K562 (cell line): ENCODE results near the gene FOXL2NB. TPM values are rescaled to one million over a fixed set of nuclear protein-coding genes. Genes with fewer than 3 reads are reported as not detected.

Experiments
- ARID1B ChIP-seq: fragments of 450-650 bp; IDR thresholded peaks from 2 replicates; pipeline ENCODE4 v1.6.1; 2016; ENCODE audit warnings: antibody characterized with exemption, mild to moderate bottlenecking, inconsistent platforms
- BRD9 ChIP-seq: fragments of 450-650 bp; IDR thresholded peaks from 2 replicates; pipeline ENCODE4 v1.6.1; 2018; ENCODE audit warnings: low read depth; ENCODE audit not compliant: partially characterized antibody
- CCNT2 ChIP-seq: IDR thresholded peaks from 2 replicates; pipeline ENCODE4 v1.6.1; 2011; ENCODE audit warnings: borderline replicate concordance, low read depth, mild to moderate bottlenecking, moderate library complexity, mixed read lengths, low read length; ENCODE audit not compliant: insufficient read length; ENCODE audit errors: extremely low read depth
- EP400 ChIP-seq: fragments of 450-650 bp; IDR thresholded peaks from 2 replicates; pipeline ENCODE4 v1.6.1; 2017; ENCODE audit warnings: antibody characterized with exemption, mild to moderate bottlenecking, moderate library complexity
- JUN ChIP-seq, 2 experiments: sonication (generic) in 1 of 2; formaldehyde crosslinking in 1 of 2; IDR thresholded peaks; 2 replicates each; pipeline versions ENCODE4 v1.6.1 to v1.8.0; 2012 to 2022; ENCODE audit warnings: borderline replicate concordance in 2 of 2, mild to moderate bottlenecking in 2 of 2, improper control_type of control experiment in 1 of 2, low read depth in 1 of 2, low read length in 1 of 2, missing genetic modification reagents in 1 of 2
- MAZ ChIP-seq, 2 experiments: fragments of 450-650 bp in 1 of 2; sonication (generic) in 1 of 2; formaldehyde crosslinking; IDR thresholded peaks in 1 of 2; conservative IDR thresholded peaks in 1 of 2; 2 replicates each; pipeline versions ENCODE4 v1.4.0 to v1.5.0; 2020; ENCODE audit warnings: mild to moderate bottlenecking in 1 of 2, missing genetic modification reagents in 1 of 2
- MTA2 ChIP-seq: fragments of 450-650 bp; IDR thresholded peaks from 2 replicates; pipeline ENCODE4 v1.6.1; 2016; ENCODE audit warnings: low read depth
- NRF1 ChIP-seq, 2 experiments: fragments of 450-650 bp; IDR thresholded peaks in 1 of 2; conservative IDR thresholded peaks in 1 of 2; 2 replicates each; pipeline ENCODE4 v1.6.1; 2014; ENCODE audit warnings: mild to moderate bottlenecking in 2 of 2
- PCBP1 ChIP-seq: fragments of 200-400 bp; formaldehyde crosslinking; IDR thresholded peaks from 2 replicates; pipeline ENCODE4 v1.6.1; 2018; ENCODE audit warnings: mild to moderate bottlenecking, low read depth, low read length; ENCODE audit not compliant: poor library complexity, severe bottlenecking
- PHF8 ChIP-seq: fragments of 200-600 bp; sonication (generic); IDR thresholded peaks from 2 replicates; pipeline ENCODE4 v1.6.1; 2012; ENCODE audit warnings: mixed run types, mild to moderate bottlenecking, inconsistent platforms, low read length, moderate library complexity, borderline replicate concordance
- RFX5 ChIP-seq: IDR thresholded peaks from 2 replicates; pipeline ENCODE4 v1.6.1; 2011; ENCODE audit warnings: low read depth, mild to moderate bottlenecking, improper control_type of control experiment, low read length
- RREB1 ChIP-seq: fragments of 250-450 bp; sonication (Bioruptor Pico); IDR thresholded peaks from 2 replicates; pipeline ENCODE4 v1.4.0; 2020
- SRF ChIP-seq, 2 experiments: fragments of 250-450, 450-650 bp in 1 of 2; sonication (Bioruptor Pico) in 1 of 2; sonication (generic) in 1 of 2; formaldehyde crosslinking; IDR thresholded peaks; 2 replicates each; pipeline versions ENCODE4 v1.5.0 to v1.5.1; 2020 to 2022; ENCODE audit warnings: mild to moderate bottlenecking in 1 of 2, missing genetic modification reagents in 1 of 2
- TEAD4 ChIP-seq, 2 experiments: sonication (generic) in 1 of 2; formaldehyde crosslinking in 1 of 2; IDR thresholded peaks; 2 replicates each; pipeline versions ENCODE4 v1.6.1 to v1.8.0; 2012 to 2022; ENCODE audit warnings: borderline replicate concordance in 1 of 2, inconsistent platforms in 1 of 2, low read length in 1 of 2, mild to moderate bottlenecking in 1 of 2, missing genetic modification reagents in 1 of 2
- XRCC5 ChIP-seq: fragments of 200-400 bp; formaldehyde crosslinking; IDR thresholded peaks from 2 replicates; pipeline ENCODE4 v1.6.1; 2017; ENCODE audit warnings: low read depth, mild to moderate bottlenecking, low read length
- ZBTB2 ChIP-seq: fragments of 450-650 bp; IDR thresholded peaks from 2 replicates; pipeline ENCODE4 v1.6.1; 2016; ENCODE audit warnings: antibody characterized with exemption
- ZNF445 ChIP-seq: fragments of 250-450 bp; sonication (Bioruptor Pico); IDR thresholded peaks from 2 replicates; pipeline ENCODE4 v1.4.0; 2020; ENCODE audit warnings: low read depth, mild to moderate bottlenecking, moderate library complexity
- polyA plus RNA-seq, 8 experiments: library from polyadenylated mRNA; depleted of rRNA in 4 of 8; stranded (reverse) in 5 of 8; unstranded in 3 of 8; fragments of >200 nt; fragmentation: Nextera tagmentation in 2 of 8; fragmentation: Illumina TruSeq in 1 of 8; extraction: Ambion mirVana in 2 of 8; extraction: Trizol in 1 of 8; gene quantifications; 2 replicates each; pipeline versions ENCODE4 v1.2.1 to v1.2.3, GENCODE V29; 2011 to 2014; ENCODE audit warnings: inconsistent platforms in 1 of 8, missing spikeins in 1 of 8
- total RNA-seq, 7 experiments: library from RNA; depleted of rRNA in 6 of 7; stranded (reverse); fragments of >200 nt in 6 of 7; fragmentation: Illumina TruSeq in 2 of 7; extraction: Trizol in 2 of 7; gene quantifications; 2 replicates each; pipeline versions ENCODE4 v1.2.1 to v1.2.3, GENCODE V29; 2011 to 2021; ENCODE audit warnings: low replicate concordance in 1 of 7

Gene FOXL2NB
- total and polyA plus RNA-seq, 9 of the 15 experiments (the other 6 are each of a cell fraction or from before 2014, with no cell fraction given) = 0.71 to 17.4 (median 9.0) TPM

DNA sequence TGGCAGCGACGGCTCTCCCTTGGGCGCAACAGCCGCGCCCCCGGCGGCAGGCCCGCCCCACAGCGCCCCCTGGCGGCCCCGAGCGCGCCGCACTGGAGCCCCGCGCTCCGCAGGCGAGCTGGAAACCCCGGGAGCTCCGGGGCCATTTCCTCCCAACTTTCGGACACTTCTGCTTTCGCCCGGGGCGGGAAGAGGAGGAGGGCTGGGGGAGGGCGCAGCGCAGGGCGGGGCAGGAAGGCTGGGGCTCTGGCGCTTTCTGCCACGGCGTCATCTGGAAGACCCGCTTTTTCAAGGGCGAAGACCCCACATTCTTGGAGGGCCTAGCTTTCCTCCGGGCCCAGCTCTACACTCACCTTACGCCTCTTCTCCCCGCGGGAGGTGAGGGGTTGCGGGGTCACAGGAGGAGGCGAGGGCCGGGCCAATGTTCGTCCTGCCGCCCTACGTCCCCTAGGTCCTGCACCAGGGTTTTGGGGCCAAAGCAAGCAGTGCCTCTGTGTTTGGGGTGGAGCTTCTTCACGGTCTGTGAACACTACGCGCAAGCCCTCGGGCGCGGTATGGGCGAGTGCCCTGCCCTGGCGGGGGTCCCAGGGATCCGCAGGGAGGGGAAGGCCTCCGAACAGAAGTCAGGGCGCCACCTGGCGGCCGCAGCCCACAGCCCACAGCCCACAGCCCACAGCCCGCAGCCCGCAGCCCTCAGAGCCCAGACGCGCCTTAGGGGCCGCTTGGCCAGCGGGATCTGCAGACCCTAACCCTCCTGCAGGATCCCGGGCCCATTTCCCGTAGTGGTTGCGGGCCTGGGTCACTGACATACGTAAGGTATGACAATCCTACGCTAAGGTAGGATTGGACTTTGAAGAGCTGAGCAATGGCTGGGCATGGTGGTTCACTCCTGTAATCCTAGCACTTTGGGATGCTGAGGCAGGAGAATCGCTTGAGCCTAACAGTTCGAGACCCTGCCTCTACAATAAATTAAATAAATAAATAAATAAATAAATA, 31.2 kb upstream of the FOXL2NB start (continued):
- TF ChIP-seq ZNF445 = no peak
- peak; percentile 89 for TF ChIP-seq CCNT2
- TF ChIP-seq SRF (CRISPR knock-in tag; IDR thresholded peaks at IDR 0.05) = peak in 1 of 2 experiments; percentile 9; a peak in 1 of 4 replicates
- peak; percentile 33; the same call in 1 of the 2 replicates for TF ChIP-seq ARID1B
- TF ChIP-seq TEAD4 (IDR thresholded peaks at IDR 0.05; ENCODE audit: low read length) = peak; percentile 28; the same call in 1 of the 2 replicates
- TF ChIP-seq TEAD4 (CRISPR knock-in tag; IDR thresholded peaks at IDR 0.05; ENCODE audit: borderline replicate concordance) = no peak
- TF ChIP-seq BRD9 = peak; percentile 97
- TF ChIP-seq MTA2 = no peak
- TF ChIP-seq NRF1 (conservative IDR thresholded peaks at IDR 0.05 in 1 of 2, IDR thresholded peaks at IDR 0.05 in 1 of 2) = peak; percentile 56 to 66
- no peak for TF ChIP-seq RFX5
- TF ChIP-seq MAZ (CRISPR knock-in tag; conservative IDR thresholded peaks at IDR 0.05 in 1 of 2, IDR thresholded peaks at IDR 0.05 in 1 of 2) = peak; percentile 87 to 88
- peak; percentile 23; the same call in 1 of the 2 replicates for TF ChIP-seq JUN (IDR thresholded peaks at IDR 0.05; ENCODE audit: borderline replicate concordance, low read depth, low read length)
- TF ChIP-seq JUN (CRISPR knock-in tag; IDR thresholded peaks at IDR 0.05; ENCODE audit: borderline replicate concordance) = no peak
- TF ChIP-seq PHF8 = peak; percentile 79; the same call in 1 of the 2 replicates
- peak; percentile 73 for TF ChIP-seq EP400
- 0 out of 2 replicates have a peak, but pooled peaks have one; percentile 23 for TF ChIP-seq ZBTB2
- TF ChIP-seq RREB1 (CRISPR knock-in tag) = peak; percentile 49; the same call in 1 of the 2 replicates
- TF ChIP-seq PCBP1 = peak; percentile 76
- peak; percentile 83; the same call in 1 of the 2 replicates for TF ChIP-seq XRCC5
